Lung microvascular endothelial cell (primary cell): ENCODE data around the gene RABEPK. TPM values are rescaled to one million over a fixed set of nuclear protein-coding genes. Genes with fewer than 3 reads are reported as not detected.
A peak's percentile ranks its signal among the peaks of the same experiment; 100 is the strongest.
"Not testable (repeated sequence)": the region's sequence is repeated elsewhere in the genome, so short reads cannot be mapped to it uniquely, and the experiment has no call there.

Experiments used
- DNase-seq, 2 donors: peaks; one replicate each; pipeline versions ENCODE4 v3.0.0 to v3.0.0-alpha.2; 2010; ENCODE audit warnings: low read depth in 2 of 2
- total RNA-seq: library from RNA; depleted of rRNA; stranded (reverse); fragments of >200 nt; gene quantifications from 2 replicates; pipeline ENCODE4 v1.2.1, GENCODE V29; 2014

Gene RABEPK
- total RNA-seq, 1 donor from 2014 or later = 16.3 TPM

DNA sequence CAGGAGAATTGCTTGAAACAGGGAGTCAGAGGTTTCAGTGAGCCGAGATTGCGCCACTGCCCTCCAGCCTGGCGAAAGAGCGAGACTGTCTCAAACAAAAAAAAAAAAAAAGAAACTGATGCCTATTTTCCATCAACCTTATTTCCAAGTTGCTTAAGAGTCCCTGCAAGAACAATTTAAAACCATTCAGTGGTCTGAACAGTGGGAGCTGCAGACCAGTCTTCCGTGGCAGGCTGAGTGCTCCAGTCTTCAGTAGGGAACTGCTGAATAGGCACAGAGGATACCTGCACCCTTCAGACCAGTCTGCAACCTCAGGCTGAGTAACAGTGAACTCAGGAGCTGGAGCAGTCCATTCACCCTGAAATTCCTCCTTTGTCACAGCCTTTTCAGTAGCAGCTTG, 5.9 kb upstream of the RABEPK start:
- DNase-seq = not testable (repeated sequence)

GRCh38 chr9:125195591-125195990, 4.8 kb upstream of the RABEPK start:
- DNase-seq = not testable (repeated sequence)

DNA sequence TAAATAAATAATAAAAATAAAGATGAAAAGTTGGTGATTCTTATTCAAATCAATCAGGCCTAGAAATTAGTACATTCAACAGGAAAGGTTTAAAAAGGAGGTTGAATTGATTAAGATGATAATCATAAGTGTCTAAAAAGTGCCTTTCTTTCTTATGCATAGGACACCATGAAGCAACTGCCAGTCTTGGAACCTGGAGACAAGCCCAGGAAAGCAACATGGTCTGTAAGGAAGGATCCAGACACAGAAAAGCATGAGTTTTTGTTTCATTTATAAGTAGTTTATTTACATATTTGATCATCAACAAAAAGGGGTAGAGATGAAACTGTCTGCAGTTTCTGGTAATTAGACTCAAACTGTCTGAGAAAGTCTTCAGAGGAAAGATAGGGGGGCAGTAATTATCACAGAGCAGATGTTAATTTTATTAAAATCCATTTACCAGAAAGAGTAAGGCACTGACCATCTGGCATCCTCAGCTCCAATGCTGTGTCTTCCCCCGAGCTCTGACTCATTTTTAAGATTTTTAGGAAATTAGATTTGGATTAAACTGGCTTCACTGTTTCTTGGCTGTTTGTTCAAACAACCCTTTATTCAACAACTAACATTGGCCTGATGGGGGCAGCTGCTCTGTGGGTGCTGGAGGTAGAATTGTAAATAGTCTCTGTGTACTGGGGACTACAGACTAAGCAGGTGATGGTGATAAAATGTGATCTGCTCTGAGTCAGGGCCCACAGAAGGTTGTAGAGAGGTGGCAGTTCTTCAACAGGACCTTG, 2.7 kb downstream of the RABEPK start:
- DNase-seq = no peak

- no peak for DNase-seq
Observed at GRCh38 chr9:125204477-125204876, 4.1 kb downstream of the RABEPK start.

DNA sequence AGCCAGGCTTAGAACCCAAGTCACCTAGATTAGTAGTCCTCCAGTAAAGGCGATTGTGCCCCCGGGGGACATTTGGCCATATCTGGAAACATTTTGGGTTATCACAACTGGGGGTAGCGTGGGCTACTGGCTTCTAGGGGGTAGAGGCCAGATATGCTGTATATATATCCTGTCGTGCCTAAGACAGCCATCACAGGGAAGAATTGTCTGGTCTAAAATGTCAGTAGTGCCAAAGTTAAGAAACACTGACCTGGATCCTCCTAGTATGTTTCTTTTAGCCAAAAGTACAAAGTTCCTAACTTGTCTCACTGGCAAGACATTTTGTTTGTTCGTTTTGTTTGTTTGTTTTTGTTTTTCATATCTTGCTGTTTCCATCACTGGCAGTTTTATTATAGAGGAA, 13.8 kb downstream of the RABEPK start:
- no peak for DNase-seq

DNA sequence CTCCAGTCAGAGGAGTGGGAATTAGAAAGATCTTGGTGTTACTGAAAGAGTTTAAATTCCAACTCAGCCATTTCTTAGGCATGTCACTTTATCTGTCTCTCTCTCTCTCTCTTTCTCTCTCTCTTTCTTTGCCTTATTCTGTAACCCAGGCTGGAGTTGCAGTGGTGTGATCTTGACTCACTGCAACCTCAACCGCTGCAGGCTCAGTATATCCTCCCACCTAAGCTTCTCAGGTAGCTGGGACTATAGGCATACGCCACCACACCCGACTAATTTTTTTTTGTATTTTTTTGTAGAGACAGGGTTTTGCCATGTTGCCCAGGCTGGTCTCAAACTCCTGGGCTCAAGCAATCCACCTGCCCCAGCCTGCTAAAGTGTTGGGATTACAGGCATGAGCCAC, 18.3 kb downstream of the RABEPK start:
- DNase-seq = no peak

DNA sequence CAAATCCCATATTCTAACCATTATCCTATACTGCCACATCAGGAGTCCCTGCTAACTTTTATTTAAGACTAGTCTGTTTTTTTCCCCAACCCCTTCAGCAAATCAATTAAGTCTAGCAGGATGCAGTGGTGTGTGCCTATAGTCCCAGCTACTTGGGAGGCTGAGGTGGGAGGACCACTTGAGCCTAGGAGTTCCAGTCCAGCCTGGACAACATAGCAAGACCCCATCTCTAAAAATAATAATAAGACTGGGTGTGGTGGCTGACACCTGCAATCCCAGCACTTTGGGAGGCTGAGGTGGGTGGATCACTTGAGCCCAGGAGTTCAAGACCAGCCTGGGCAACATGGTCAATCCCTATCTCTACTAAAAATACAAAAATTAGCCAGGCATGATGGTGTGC, 24.5 kb downstream of the RABEPK start:
- DNase-seq = not testable (repeated sequence)

DNA sequence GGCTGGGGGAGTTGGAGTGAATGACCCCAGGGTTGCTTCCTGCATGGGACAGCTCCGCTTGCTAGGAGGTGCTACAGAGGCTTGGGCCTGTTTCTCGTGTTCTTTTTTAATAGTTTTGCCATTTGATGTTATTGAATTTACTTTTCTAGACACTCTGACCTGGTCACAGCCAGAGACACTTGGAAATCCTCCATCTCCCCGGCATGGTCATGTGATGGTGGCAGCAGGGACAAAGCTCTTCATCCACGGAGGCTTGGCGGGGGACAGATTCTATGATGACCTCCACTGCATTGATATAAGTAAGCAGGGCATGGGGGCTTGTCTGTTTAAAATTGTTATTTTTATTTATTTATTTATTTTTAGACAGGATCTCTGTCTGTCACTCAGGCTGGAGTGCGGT, 27.4 kb downstream of the RABEPK start:
- DNase-seq = no peak

DNA sequence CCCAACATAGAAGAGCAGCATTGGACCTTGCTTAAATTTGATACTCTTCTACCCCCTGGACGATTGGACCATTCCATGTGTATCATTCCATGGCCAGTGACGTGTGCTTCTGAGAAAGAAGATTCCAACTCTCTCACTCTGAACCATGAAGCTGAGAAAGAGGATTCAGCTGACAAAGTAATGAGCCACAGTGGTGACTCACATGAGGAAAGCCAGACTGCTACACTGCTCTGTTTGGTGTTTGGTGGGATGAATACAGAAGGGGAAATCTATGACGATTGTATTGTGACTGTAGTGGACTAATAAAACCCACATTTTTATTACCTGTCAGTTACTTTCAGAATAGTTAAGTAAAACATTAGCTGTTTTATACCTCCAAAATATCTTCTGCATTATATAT, 33.3 kb downstream of the RABEPK start:
- DNase-seq = peak; percentile 44 to 93

- DNase-seq = not testable (repeated sequence)
Observed at GRCh38 chr9:125234099-125234498, 33.8 kb downstream of the RABEPK start.

DNA sequence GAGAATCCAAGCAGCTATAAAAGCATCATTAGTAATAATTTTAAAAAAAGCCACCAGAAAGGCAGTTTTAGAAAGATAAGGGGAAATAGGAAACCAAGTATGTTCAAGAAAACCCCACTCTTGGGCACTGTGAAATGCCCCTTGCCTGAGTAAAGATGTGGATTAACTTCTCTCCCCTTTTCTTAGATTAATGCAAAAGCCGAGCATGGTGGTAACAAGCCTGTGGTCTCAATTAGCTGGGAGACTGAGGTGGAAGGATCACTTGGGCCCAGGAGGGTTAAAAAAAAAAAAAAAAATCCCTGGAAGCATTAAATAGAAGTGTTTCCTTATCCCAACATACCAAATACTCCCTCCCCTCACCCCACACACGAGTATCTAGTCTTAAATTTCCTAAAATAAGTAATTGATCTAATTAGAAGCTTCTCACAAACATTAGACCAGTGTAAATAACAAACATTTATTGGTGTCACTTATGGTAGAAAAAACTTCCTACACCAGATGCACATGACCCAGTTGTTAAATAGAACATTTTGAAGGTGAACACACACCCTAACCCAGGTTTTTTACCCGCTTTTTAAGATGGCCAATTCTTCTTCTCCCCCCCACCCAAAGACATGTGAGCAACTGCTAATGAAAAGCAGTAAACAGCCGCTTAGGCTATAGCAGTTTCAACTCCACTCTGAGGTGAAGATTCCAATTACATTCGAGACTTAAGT, 35.6 kb downstream of the RABEPK start:
- DNase-seq = no peak

DNA sequence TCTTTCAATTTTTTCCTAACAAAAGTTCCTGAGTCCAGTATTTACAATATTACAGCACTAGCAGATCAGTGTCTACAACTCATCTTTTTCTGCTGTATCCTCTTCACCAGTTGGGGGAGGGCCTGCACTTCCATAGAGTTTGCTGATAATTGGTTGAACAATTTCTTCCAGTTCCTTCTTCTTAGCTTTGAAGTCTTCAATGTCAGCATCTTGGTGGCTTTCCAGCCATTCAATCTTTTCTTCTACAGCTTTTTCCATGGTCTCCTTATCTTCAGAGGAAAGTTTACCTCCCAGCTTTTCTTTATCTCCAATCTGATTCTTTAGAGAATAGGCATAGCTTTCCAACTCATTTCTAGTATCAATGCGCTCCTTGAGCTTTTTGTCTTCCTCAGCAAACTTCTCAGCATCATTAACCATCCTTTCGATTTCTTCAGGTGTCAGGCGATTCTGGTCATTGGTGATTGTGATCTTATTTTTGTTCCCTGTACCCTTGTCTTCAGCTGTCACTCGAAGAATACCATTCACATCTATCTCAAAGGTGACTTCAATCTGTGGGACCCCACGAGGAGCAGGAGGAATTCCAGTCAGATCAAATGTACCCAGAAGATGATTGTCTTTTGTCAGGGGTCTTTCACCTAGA, 36.3 kb downstream of the RABEPK start:
- not testable (repeated sequence) for DNase-seq

DNA sequence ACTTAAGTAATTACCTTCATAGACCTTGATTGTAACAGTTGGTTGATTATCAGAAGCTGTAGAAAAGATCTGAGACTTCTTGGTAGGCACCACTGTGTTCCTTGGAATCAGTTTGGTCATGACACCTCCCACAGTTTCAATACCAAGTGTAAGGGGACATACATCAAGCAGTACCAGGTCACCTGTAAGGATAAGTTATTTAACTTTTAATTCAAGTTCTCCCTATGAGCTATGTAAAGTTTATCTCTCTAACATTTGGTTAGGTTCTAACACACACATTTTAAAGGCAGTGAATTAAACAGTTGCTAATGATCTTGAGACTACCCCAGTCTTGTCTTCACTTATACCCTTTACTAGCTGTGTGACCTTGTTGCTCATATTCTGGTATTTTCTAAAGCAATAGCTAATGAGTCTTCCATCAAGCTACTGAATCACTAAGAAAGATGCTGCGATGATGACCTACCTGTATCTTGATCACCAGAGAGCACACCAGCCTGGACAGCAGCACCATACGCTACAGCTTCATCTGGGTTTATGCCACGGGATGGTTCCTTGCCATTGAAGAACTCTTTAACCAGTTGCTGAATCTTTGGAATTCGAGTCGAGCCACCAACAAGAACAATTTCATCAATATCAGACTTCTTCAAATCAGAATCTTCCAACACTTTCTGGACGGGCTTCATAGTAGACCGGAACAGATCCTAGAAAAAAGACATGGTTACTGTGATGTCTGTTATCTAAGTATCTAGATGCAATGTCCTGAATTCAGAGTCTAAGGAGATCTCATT, 38.0 kb downstream of the RABEPK start:
- no peak for DNase-seq

DNA sequence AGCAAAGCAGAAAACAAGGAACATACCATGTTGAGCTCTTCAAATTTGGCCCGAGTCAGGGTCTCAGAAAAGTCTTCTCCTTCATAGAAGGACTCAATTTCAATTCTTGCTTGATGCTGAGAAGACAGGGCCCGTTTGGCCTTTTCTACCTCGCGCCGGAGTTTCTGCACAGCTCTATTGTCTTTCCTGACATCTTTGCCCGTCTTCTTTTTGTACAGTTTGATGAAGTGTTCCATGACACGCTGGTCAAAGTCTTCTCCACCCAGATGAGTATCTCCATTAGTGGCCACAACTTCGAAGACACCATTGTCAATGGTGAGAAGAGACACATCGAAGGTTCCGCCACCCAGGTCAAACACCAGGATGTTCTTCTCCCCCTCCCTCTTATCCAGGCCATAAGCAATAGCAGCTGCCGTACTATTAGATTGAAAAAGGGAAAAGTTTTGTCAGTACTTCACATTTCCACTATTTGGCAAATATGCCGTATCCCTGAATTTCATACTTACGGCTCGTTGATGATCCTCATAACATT, 38.6 kb downstream of the RABEPK start:
- DNase-seq = no peak

- no peak for DNase-seq
Observed at GRCh38 chr9:125239631-125240597, 39.6 kb downstream of the RABEPK start.

GRCh38 chr9:125240649-125240999, 40.3 kb downstream of the RABEPK start:
- peak in 1 of 2 donors; percentile 59 for DNase-seq

DNA sequence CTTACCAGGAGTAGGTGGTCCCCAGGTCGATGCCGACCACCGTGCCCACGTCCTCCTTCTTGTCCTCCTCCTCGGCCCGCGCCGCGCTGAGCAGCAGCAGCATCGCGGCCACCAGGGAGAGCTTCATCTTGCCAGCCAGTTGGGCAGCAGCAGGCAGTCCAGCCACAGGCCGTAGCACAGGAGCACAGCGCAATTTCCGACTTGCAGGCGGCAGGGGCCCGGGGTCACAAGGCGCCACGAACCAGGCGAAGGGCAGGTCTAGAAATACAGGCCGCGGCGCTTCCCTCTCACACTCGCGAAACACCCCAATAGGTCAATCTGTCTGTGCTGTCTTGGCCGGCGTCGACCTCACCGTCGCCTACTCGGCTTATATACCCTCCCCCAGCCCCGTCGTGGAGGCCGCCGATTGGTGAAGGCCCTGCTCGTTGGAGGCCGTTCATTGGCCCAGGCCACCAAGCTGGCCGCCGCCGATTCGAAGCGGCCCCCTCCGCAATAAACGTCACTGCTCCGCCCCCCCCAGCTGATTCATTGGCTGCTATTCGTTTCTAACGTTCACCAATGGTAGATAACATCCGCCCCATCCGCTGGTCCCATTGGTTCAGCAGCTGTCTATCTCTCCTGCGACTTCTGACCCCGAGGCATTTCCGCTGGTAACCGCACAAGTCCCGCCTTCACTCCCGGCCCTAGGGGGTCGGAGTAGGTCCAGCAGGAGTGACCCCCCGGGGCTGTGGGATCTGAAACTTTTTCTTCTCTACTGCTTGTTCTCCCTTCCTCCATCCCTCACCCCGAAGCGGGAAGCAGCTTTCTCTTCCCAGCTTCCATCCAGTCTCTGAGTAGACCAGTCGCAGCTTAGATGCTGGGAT, 40.9 kb downstream of the RABEPK start, which contains the start of gene HSPA5:
Gene HSPA5 (minus strand): TSS at position 344 of the 863 bp plus-strand sequence. CDS start 217 bp downstream, at position 127.
- peak; percentile 100 for DNase-seq

DNA sequence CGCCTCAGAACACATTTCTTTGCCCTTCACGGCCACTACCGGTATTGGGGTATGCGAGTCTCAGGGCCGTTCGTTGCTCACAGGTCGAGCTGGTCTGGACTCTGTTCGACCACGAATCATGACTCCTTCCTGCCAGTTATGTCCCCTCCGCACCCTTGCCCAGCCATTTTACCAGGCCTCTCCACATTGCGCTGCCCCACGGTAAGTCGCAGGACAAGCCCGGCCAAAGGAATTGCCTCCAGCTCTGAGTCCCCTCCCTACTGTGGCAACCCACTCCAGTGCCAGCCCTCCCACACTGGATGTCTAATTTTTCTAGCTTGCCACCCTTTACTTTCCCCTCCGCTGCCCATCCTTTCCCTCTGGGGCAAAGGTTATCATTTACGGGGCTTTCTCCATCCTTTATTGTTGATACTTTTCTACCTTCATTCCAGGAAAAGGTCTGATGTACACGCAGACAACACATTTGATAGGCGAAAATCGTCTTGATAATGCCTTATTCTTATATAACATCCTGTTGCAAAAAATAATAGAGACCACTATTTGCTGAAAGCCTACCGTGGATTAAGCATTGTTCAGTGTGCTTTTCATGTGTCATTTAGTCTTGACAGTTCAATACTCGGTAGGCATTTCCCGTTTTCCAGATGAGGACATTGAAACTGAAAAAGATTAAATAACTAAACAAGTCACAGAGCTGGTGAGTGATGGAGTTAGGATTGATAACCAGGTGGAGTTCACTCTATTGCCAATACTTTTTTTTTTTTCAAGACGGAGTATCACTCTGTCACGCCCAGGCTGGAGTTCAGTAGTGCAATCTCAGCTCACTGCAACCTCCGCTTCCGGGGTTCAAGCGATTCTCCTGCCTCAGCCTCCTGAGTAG, 41.8 kb downstream of the RABEPK start:
- peak in 1 of 2 donors; percentile 56 for DNase-seq
